Fibroblast of skin of right biceps (primary cell): ENCODE results near the gene ZNF507.
"Not testable (repeated sequence)": the region's sequence is repeated elsewhere in the genome, so short reads cannot be mapped to it uniquely, and the experiment has no call there.

ENCODE experiments used
- DNase-seq: peaks from one replicate; pipeline ENCODE4 v3.0.0-alpha.2; 2013

Gene ZNF507

GRCh38 chr19:32415669-32416068 lies 70.3 kb downstream of the ZNF507 start:
- DNase-seq: no peak

GRCh38 chr19:32416749-32417456 lies 71.5 kb downstream of the ZNF507 start:
- no peak for DNase-seq

DNA sequence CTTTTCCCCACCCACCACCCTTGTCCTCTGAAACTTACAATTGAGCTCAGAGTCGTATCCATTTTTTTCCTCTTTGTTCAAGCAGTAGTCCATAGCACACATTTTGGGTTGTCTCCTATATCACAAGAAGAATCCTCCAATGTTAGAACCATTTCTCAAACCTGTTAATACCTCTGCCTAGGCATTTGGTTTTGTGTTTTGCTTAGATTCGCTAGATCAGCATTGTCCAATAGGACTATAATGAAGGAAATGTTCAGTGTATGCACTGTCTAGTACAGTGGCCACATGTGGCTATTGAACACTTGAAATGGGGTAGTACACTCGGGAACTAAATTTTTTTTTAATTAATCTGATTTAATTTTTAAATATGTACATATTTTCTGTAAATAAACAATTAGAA lies 72.7 kb downstream of the ZNF507 start:
- no peak for DNase-seq

DNA sequence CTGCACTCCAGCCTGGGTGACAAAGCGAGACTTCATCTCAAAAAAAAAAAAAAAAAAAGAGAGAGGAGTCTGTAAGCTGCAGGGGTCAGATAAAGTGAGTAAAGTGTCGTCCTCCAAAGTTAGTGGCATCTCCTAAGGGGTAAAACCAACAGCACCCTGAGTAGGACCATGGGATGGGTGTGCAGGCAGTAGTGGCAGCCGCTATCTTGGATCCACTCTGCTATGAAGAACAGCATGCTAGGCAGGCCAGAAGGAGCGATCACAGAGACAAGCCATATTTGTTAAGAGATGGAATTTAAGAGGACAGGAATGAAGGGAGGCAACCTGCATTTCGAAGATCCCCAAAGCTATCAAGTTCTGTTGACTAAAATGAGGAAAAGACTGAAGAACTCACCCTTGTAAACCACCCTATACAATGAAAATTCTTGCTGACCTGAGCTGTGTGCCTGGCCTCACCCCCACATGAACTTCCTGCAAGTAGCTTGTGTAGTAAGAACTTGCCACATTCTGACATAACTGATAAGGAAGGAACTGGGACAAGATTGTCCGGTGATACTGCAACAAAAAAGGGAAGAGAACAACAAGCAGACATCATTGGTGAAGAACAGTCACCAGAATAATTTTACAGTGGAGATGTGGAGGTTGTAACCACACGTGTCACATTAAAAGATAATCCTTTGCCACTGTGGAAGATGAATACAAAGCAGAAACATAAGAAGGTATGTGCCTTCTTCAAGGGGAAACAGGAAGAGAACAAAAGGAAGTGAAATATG lies 76.4 kb downstream of the ZNF507 start:
- no peak for DNase-seq

DNA sequence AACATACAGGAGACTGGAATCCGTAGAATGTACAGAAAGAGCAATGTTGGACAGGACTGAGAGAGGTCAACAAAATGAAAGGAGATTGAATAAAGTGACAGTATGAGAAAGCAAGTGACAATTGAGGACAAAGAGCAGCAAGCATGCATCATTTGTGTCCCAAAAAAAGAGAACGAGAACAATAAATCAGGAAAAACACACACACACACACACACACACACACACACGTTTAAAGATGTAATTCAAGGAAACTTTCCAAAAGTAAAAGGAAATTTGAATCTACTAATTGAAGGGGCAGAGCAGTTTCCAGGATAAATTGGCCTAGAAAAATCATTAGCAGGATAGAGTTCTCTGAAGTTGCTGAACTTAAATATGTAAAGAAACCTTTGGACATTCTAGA lies 77.0 kb downstream of the ZNF507 start:
- no peak for DNase-seq

- not testable (repeated sequence) for DNase-seq
These were observed 78.5 kb downstream of the ZNF507 start for GRCh38 chr19:32423944-32424343.

GRCh38 chr19:32427536-32427935 lies 82.1 kb downstream of the ZNF507 start:
- no peak for DNase-seq

- no peak for DNase-seq
These were observed 91.3 kb downstream of the ZNF507 start for GRCh38 chr19:32436692-32437091.

- DNase-seq: no peak
These were observed 91.7 kb downstream of the ZNF507 start for GRCh38 chr19:32437096-32437495.
